Prostate gland (tissue), 2 donors: ENCODE measurements around the gene BCAM. TPM values are rescaled to one million over a fixed set of nuclear protein-coding genes. Genes with fewer than 3 reads are reported as not detected.

Experiments
- DNase-seq: peaks from one replicate; pipeline ENCODE4 v3.0.0-alpha.2; 2019; ENCODE audit warnings: low spot score
- H3K27ac ChIP-seq, 2 donors: fragments of 200-600 bp; sonication (generic); 2 replicates each; pipeline ENCODE4 v1.5.1; 2017 to 2019
- H3K27me3 ChIP-seq: fragments of 200-600 bp; sonication (generic); replicated peaks from 2 replicates; pipeline ENCODE4 v1.5.1; 2019; ENCODE audit not compliant: insufficient read depth
- H3K36me3 ChIP-seq, 2 donors: fragments of 200-600 bp; sonication (generic); 1 replicate in 1 of 2; 2 replicates in 1 of 2; pipeline versions ENCODE4 v1.5.1 to v1.8.1; 2017 to 2019
- H3K4me1 ChIP-seq: fragments of 200-600 bp; sonication (generic); replicated peaks from 2 replicates; pipeline ENCODE4 v1.5.1; 2019
- H3K4me3 ChIP-seq, 2 donors: fragments of 200-600 bp; sonication (generic); 2 replicates each; pipeline ENCODE4 v1.5.1; 2017 to 2019
- H3K9me3 ChIP-seq: fragments of 200-600 bp; sonication (generic); 2 replicates; pipeline ENCODE4 v1.5.1; 2017
- POLR2A ChIP-seq: fragments of 450-650 bp; IDR thresholded peaks from one replicate; pipeline ENCODE4 v1.6.1; 2016; ENCODE audit warnings: antibody characterized with exemption, mild to moderate bottlenecking
- POLR2AphosphoS5 ChIP-seq: sonication (generic); formaldehyde crosslinking; IDR thresholded peaks from one replicate; pipeline ENCODE4 v1.6.1; 2017; ENCODE audit warnings: antibody characterized with exemption
- WGBS: methylation state at CpG from one replicate; pipeline ENCODE4 v1.1.5; 2018; 5-methylcytosine and 5-hydroxymethylcytosine counted together
- intact Hi-C: fragments of 100-400 bp; cut with DNase I; formaldehyde crosslinking; loops from one replicate; pipeline ENCODE4 v1.14.2; 2022
- total RNA-seq, 2 donors: library from RNA; depleted of rRNA; stranded (reverse); fragments of >200 nt; gene quantifications; one replicate each; pipeline ENCODE4 v1.1.0, GENCODE V29; 2016
- TF ChIP-seq, protein P1 (sequence below), 4 experiments: fragments of 200-600 bp in 2 of 4; fragments of 450-650 bp in 2 of 4; sonication (generic) in 2 of 4; IDR thresholded peaks; 1 replicate in 3 of 4; 2 replicates in 1 of 4; pipeline ENCODE4 v1.5.1; 2016 to 2019; ENCODE audit warnings: antibody characterized with exemption in 4 of 4, mild to moderate bottlenecking in 2 of 4, moderate library complexity in 2 of 4

The BCAM gene
- total RNA-seq, 2 donors from 2014 or later = 258 to 501 TPM

DNA sequence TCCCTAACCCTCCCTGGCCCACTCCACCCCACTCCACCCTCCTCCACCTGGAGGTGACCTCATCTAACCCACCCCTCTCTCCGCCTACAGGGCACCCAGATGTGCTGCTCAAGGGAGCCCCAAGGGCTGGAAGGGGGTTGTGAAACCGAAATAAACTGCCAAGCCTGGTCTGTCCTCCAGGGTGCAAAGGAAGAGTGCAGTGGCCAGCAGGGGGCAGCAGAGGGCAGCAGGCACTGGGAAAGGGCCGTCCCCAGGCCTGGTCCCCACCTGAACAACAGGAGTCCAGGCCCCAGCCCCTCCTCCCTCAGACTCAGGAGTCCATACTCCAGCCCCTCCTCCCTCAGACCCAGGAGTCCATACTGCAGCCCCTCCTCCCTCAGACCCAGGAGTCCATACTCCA, 8.4 kb upstream of the BCAM start:
- Histone ChIP-seq H3K9me3 (no peaks in the 10 kb centered on the region), H3K4me3 (no peak overlapping the region), H3K4me1 (peaks cover 17% of the 10 kb centered on the region), H3K27ac (peak overlapping the region in 1 of 2 donors; percentile 35), H3K36me3 (no peaks in the 10 kb centered on the region), H3K27me3 (no peaks in the 10 kb centered on the region)
- WGBS = 9% methylated on average over 3 of the region's 3 CpGs
- TF ChIP-seq, protein P1, sequence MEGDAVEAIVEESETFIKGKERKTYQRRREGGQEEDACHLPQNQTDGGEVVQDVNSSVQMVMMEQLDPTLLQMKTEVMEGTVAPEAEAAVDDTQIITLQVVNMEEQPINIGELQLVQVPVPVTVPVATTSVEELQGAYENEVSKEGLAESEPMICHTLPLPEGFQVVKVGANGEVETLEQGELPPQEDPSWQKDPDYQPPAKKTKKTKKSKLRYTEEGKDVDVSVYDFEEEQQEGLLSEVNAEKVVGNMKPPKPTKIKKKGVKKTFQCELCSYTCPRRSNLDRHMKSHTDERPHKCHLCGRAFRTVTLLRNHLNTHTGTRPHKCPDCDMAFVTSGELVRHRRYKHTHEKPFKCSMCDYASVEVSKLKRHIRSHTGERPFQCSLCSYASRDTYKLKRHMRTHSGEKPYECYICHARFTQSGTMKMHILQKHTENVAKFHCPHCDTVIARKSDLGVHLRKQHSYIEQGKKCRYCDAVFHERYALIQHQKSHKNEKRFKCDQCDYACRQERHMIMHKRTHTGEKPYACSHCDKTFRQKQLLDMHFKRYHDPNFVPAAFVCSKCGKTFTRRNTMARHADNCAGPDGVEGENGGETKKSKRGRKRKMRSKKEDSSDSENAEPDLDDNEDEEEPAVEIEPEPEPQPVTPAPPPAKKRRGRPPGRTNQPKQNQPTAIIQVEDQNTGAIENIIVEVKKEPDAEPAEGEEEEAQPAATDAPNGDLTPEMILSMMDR (IDR thresholded peaks at IDR 0.05) = peak; percentile 90 to 98 (median 96)
- TF ChIP-seq POLR2A (no peak), POLR2AphosphoS5 (peak; percentile 61)
- intact Hi-C loops = loop anchor here (1.0 kb wide), 1 partner anchor 44 kb away; no protein-coding TSS in a partner anchor
- DNase-seq = peak; percentile 85

DNA sequence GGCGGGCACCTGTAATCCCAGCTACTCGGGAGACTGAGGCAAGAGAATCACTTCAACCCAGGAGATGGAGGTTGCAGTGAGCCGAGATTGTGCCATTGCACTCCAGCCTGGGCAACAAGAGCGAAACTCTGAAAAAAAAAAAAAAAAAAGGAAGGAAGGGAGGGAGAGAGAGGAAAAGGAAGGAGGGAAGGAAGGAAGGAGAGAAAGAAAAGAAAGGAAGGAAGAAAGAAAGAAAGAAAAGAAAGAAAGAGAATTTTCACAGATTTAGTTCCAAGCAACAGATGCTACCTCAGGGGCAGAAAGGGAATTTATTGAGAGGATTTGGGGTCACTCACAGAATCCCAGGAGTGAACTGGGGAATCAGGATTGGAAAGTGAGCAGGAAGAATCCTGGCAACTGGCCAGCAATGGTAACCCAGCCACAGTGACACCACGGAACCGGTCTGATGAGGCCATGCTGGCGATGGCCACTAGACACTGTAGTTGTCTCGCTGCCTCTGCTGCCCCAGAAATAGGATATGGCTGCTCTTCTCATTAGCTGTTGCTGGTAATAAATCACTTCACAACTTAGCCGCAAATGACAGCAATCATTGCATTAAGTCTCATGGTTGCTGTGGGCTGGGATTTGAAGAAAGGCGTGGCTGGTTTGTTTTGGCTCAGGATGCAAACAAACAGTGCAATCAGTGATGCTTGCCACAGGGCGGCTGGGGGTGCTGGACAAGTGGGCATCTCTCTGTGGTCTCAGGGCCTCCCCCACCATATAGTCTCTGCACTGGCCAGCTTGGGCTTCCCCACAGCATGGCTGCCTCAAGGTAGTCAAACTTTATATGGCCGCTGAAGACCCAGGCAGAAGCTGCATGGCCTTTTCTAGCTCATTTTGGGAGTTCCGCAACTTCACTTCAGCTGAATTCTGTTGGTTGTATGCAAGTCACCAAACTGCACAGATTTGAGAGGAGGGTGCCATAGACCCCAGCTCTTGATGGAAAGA, 5.2 kb upstream of the BCAM start:
- no peaks in the 10 kb centered on the region for H3K36me3 ChIP-seq
- TF ChIP-seq, protein P1 (IDR thresholded peaks at IDR 0.05) = peak in 1 of 4 experiments; percentile 8
- TF ChIP-seq POLR2AphosphoS5 = peak; percentile 76
- TF ChIP-seq POLR2A = no peak
- peak; percentile 60 for DNase-seq
- H3K4me1 ChIP-seq = peaks cover 20% of the 10 kb centered on the region
- peak overlapping the region; percentile 13 to 55 for H3K27ac ChIP-seq
- no peaks in the 10 kb centered on the region for H3K27me3 ChIP-seq
- H3K9me3 ChIP-seq = no peaks in the 10 kb centered on the region
- intact Hi-C loops = no loop called here
- no peak overlapping the region for H3K4me3 ChIP-seq
- 80% methylated on average over 13 of the region's 13 CpGs for WGBS

DNA sequence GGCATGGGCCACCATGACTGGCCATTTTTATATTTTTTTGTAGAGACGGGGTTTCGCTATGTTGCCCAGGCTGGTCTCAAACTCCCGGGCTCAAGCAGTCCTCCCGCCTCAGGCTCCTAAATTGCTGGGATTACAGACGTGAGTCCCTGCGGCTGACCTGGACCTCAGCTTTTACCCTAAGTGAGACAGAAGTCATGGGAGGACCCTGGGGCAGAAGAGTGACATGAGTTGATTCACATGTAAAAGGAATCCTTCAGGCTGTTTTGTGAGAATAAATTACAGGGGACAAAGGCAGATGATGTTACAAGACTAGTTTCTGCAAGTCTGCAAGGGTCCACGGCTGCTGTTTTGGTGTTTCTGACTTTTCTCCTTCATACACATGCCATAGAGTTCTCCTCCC, 2.6 kb upstream of the BCAM start:
- intact Hi-C loops = no loop called here
- no peak for TF ChIP-seq POLR2A
- H3K27me3 ChIP-seq = no peaks in the 10 kb centered on the region
- H3K27ac ChIP-seq = peak overlapping the region; percentile 89 to 90
- 75% methylated on average over 7 of the region's 7 CpGs for WGBS
- no peaks in the 10 kb centered on the region for H3K36me3 ChIP-seq
- DNase-seq = no peak
- H3K9me3 ChIP-seq = no peaks in the 10 kb centered on the region
- H3K4me1 ChIP-seq = peaks cover 22% of the 10 kb centered on the region
- H3K4me3 ChIP-seq = no peak overlapping the region

DNA sequence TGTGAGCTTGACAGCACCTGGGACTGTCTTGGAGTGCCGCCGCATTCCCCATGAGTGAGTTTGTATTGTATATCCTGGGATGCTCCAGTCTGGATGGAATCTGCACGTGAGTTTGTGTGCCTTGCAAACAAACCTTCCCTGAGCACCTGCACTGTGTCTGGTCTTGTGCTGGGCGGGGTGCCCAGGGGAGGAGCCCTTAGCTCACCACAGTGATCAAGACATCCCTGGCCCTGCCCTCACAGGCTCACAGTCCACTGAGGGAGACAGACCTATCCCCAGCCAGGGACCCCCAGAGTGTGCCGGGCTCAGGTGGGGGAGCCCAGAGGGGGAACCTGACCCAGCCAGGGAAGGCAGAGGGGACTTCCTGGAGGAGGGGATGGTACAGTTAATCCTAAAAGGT, 1.7 kb upstream of the BCAM start:
- Histone ChIP-seq H3K4me3 (no peak overlapping the region), H3K9me3 (no peaks in the 10 kb centered on the region), H3K27me3 (no peaks in the 10 kb centered on the region), H3K27ac (peak overlapping the region; percentile 89 to 90), H3K36me3 (no peaks in the 10 kb centered on the region), H3K4me1 (peaks cover 22% of the 10 kb centered on the region)
- TF ChIP-seq, protein P1 (IDR thresholded peaks at IDR 0.05) = no peak
- peak; percentile 12 for TF ChIP-seq POLR2A
- TF ChIP-seq POLR2AphosphoS5 = peak; percentile 95
- peak; percentile 92 for DNase-seq
- WGBS = 28% methylated on average over 5 of the region's 5 CpGs
- intact Hi-C loops = no loop called here

DNA sequence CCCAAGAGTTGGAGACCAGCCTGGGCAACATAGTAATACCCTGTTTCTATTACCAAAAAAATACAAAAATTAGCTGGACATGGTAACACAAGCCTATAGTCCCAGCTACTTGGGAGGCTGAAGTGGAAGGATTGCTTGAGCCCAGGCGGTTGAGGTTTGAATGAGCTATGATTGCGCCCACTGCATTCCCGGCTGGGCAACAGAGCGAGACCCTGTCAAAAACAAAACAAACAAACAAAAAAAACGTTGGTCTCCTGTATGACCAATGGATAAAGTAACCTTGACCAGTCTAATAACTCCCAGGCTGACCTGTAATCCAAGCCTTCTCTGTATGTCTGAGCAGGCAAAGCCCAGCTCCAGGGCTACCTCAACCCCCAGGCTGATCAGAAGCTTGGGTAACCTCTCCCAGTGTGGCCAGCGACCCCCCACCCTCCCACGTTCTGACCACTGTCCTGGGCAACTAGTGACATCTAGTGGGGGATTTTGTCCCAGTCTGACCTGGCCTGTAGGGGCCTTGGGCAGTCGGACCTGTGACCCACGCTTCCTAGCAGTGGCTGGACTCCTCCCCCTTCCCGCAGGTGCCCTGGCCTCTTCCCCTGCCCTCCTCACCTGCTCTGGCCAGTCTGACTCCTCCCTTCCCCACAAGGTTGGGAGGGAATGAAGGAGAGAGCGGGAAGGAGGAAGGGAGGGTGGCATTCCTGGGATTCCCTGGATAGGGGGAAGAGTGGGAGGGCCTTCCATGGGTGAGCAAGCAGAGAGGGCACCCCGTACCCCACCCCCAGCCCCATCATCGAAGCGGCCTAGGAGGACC, 1.0 kb upstream of the BCAM start:
- WGBS = 24% methylated on average over 14 of the region's 14 CpGs
- Histone ChIP-seq H3K27ac (peak overlapping the region; percentile 89 to 90), H3K36me3 (no peaks in the 10 kb centered on the region), H3K27me3 (no peaks in the 10 kb centered on the region), H3K4me3 (peak overlapping the region in 1 of 2 donors; percentile 72), H3K9me3 (no peaks in the 10 kb centered on the region), H3K4me1 (peaks cover 22% of the 10 kb centered on the region)
- DNase-seq = peak; percentile 34
- no peak for TF ChIP-seq POLR2A
- TF ChIP-seq, protein P1 (IDR thresholded peaks at IDR 0.05) = peak in 3 of 4 experiments; percentile 50 to 58 (median 55)
- intact Hi-C loops = loop anchor here (2.0 kb wide), 1 partner anchor 37 kb away; no protein-coding TSS in a partner anchor
